NCI-H2196 treated with DMSO at 0.1 percent for 48 hours (cell line): Measurements from ENCODE around the gene ITPKB.
"Not testable (repeated sequence)": the region's sequence is repeated elsewhere in the genome, so short reads cannot be mapped to it uniquely, and the experiment has no call there.

Experiments
- DNase-seq: peaks from one replicate; lab custom pipeline; 2025; ENCODE audit not compliant: unreplicated experiment; lab: John Stamatoyannopoulos, UW

The ITPKB gene

DNA sequence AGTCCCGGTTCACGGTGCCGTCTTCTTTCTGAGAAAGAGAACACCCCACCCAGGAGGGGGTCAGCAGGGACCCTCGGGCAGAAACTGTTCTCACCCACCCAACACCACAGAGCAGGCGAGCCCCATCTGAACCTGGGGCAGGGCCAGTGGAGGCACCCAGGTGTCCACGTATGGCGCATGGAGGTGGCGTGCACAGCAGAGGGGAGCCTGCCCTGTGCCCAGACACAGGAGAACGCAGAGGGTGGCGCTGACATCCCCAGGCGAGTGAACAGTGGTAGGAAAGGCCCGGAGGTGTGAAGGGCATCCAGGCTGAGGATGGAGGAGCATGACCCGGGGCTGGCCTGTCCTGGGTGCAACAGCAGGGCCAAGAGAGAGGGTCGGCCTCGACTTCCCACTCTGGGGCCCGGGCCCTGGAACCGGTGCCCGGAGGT lies 99.4 kb downstream of the ITPKB start:
- no peak for DNase-seq

- not testable (repeated sequence) for DNase-seq
Measured at GRCh38 chr1:226639206-226639605, 99.9 kb downstream of the ITPKB start.

- no peak for DNase-seq
Measured at GRCh38 chr1:226638608-226639007, 100.5 kb downstream of the ITPKB start.

GRCh38 chr1:226638001-226638601 lies 101.0 kb downstream of the ITPKB start:
- DNase-seq: no peak

- no peak for DNase-seq
Measured at GRCh38 chr1:226637147-226637935, 101.7 kb downstream of the ITPKB start.

GRCh38 chr1:226636847-226637096 lies 102.3 kb downstream of the ITPKB start:
- no peak for DNase-seq

DNA sequence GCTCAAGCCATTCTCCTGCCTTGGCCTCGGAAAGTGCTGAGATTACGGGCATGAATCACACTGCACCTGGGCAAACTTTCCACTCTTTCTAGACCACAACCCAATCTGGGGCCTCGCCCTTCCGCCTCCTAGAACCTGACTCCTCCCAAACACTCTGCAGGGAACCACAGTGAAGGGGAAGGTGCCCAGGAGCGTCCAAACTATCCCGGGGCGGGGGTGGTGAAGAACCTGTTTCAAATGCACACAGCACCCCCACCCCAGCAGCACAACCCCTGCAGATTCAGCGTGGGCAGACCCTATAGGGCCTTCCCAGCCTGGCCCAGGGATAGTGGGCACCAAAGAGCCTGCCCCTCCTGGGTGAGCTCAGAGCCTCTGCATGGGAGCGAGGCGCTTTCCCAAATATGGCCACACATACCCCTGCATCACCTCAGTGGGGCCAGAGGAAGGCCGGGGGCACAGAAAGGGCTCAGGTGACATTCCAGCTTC lies 103.6 kb downstream of the ITPKB start:
- DNase-seq: no peak

GRCh38 chr1:226634611-226635246 lies 104.4 kb downstream of the ITPKB start:
- no peak for DNase-seq

- DNase-seq: peak; percentile 13
Measured at GRCh38 chr1:226634166-226634588, 104.9 kb downstream of the ITPKB start.

DNA sequence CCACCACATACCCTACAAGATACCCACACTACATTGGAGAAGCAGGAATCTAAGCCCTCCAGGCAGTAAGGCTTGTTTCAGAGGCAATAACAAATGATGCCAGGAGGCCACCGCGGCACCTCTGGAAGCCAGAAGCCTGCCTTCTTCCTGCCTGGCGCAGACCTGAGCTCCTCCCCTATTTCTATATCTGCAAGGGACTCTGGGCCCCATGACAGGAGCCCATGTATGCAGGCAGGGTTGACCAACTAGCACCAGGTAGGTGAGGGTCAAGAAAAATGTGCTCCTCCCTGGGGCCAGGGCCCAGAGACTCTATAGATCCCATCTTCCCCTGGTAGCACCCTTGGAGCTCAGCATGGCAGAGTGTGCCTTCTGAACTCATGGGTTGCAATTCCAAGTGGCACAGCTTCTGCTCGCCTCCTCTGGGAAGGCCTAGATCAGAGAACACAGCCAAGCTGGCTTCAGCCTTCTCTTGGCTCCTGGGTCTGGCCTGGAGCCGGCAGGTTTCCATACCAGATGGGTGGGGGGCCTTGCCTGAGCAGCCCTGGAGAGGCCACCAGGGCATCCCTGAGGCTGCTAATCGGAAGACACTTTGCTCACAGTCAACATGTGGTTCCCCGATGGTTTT lies 105.4 kb downstream of the ITPKB start:
- DNase-seq: no peak

GRCh38 chr1:226632922-226633351 lies 106.1 kb downstream of the ITPKB start:
- no peak for DNase-seq

GRCh38 chr1:226632169-226632879 lies 106.8 kb downstream of the ITPKB start:
- no peak for DNase-seq

DNA sequence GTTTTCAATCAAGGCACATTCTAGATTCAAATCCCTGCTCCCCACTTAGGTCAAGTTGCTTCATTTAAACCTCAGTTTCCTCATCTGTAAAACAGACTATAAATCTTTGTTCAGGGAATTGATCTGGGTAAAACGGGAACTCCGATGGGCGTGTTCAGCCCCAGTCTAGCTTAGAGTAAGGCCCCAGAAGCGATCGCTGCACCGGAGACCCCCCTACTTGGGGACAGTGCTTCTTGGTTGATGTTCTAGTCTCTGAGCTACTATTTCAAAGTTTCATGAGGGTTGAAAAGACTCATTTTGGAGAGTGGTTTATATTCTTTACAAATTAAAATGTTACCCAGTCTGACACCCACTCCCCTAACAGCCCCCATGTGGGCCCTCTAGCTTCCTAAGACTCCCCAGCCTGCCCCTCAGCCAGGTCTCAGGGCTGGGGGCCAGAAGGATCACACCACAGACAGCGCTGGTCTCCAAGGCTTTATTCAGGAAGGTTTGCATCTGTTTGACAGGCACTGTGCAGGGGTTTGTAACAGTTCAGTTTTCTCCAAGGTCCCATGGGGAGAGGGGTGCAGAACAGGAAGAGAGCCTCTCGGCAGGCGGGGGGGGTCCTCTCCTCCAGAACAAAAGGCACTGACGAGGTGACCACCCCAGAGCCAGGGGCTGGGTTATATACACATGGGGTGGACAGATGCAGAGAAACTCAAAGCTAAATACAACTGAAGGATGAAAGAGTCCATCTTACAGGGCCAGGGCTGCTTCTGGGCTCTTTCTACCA lies 107.7 kb downstream of the ITPKB start:
- no peak for DNase-seq

GRCh38 chr1:226630592-226630991 lies 108.5 kb downstream of the ITPKB start:
- no peak for DNase-seq

GRCh38 chr1:226629896-226630550 lies 109.1 kb downstream of the ITPKB start:
- DNase-seq: no peak

- no peak for DNase-seq
Measured at GRCh38 chr1:226629210-226629895, 109.7 kb downstream of the ITPKB start.

DNA sequence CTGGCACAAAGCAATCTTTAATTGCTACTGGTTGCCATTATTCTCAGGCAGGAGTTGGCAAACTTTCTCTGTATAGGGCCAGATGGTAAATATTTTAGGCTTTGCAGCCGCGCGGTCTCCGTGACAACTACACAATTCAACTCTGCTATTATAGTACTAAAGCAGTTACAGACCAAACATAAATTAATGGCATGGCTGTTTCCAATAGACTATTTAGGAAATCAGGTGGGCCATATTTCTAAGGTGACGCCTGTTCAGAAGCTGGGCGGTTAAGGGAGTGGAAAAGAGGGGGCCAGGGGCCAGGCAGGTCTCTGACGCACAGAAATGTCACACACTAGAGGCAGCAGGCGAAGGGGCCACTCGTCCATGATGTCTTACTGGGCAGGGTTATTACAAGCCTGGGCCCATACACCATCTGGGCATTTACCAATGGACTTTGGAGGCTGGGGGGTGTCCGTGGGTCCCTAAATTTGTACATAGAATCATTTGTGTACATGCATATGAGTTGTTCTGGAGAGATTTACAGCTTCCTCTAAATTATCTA lies 110.4 kb downstream of the ITPKB start:
- no peak for DNase-seq

GRCh38 chr1:226627924-226628611 lies 111.0 kb downstream of the ITPKB start:
- no peak for DNase-seq
